Measurements from ENCODE around the gene EFNA5. TPM values are rescaled to one million over a fixed set of nuclear protein-coding genes. Genes with fewer than 3 reads are reported as not detected.

EFNA5 gene
- total and polyA plus RNA-seq, 8 donors: 0.29 to 187 (median 3.1) TPM

- Histone ChIP-seq H3K27me3 (no peaks in the 10 kb centered on the region), H3K9me3 (no peaks in the 10 kb centered on the region), H3K27ac (no peak overlapping the region), H3K4me1 (peaks cover 0 to 7% (median 1%) of the 10 kb centered on the region in 4 donors), H3K36me3 (peaks cover 0 to 5% (median 0%) of the 10 kb centered on the region in 4 donors), H3K4me3 (no peak overlapping the region)
- DNase-seq: no peak
- intact Hi-C loops (cut with DNase I; ENCODE audit: low total_unique reads): no loop called here
- WGBS, 5 donors: 89 to 96% (median 93%) methylated on average over 6 of the region's 6 CpGs
- TF ChIP-seq CTCF (IDR thresholded peaks at IDR 0.05) (no peak), POLR2AphosphoS5 (IDR thresholded peaks at IDR 0.05) (no peak), POLR2A (IDR thresholded peaks at IDR 0.05) (no peak), EP300 (IDR thresholded peaks at IDR 0.05) (no peak)
Measured at GRCh38 chr5:107426872-107427271, 243.9 kb downstream of the EFNA5 start.

- peaks cover 0 to 5% (median 0%) of the 10 kb centered on the region in 4 donors for H3K36me3 ChIP-seq
- no peak overlapping the region for H3K27ac ChIP-seq
- no peak for DNase-seq
- H3K9me3 ChIP-seq: no peaks in the 10 kb centered on the region
- intact Hi-C loops (cut with DNase I; ENCODE audit: low total_unique reads): no loop called here
- TF ChIP-seq CTCF (IDR thresholded peaks at IDR 0.05) (no peak), POLR2AphosphoS5 (IDR thresholded peaks at IDR 0.05) (no peak), EP300 (IDR thresholded peaks at IDR 0.05) (no peak), POLR2A (IDR thresholded peaks at IDR 0.05) (no peak)
- H3K4me1 ChIP-seq: peaks cover 0 to 7% (median 0%) of the 10 kb centered on the region in 4 donors
- no peaks in the 10 kb centered on the region for H3K27me3 ChIP-seq
- no peak overlapping the region for H3K4me3 ChIP-seq
- 5 to 93% (median 42%) methylated on average over 1 of the region's 1 CpG for WGBS, 5 donors
Measured at GRCh38 chr5:107426209-107426608, 244.5 kb downstream of the EFNA5 start.

- TF ChIP-seq CTCF (IDR thresholded peaks at IDR 0.05) (no peak), POLR2AphosphoS5 (IDR thresholded peaks at IDR 0.05) (no peak), EP300 (IDR thresholded peaks at IDR 0.05) (no peak), POLR2A (IDR thresholded peaks at IDR 0.05) (no peak)
- Histone ChIP-seq H3K4me3 (no peak overlapping the region), H3K36me3 (peaks cover 0 to 5% (median 0%) of the 10 kb centered on the region in 4 donors), H3K27me3 (no peaks in the 10 kb centered on the region), H3K4me1 (peaks cover 0 to 7% (median 0%) of the 10 kb centered on the region in 4 donors), H3K27ac (no peak overlapping the region), H3K9me3 (no peaks in the 10 kb centered on the region)
- no peak for DNase-seq
- intact Hi-C loops (cut with DNase I; ENCODE audit: low total_unique reads): no loop called here
- 43 to 56% (median 50%) methylated on average over 2 of the region's 2 CpGs for WGBS, 5 donors
Measured at GRCh38 chr5:107425541-107426031, 245.2 kb downstream of the EFNA5 start.

- 71 to 87% (median 81%) methylated on average over 2 of the region's 2 CpGs for WGBS, 5 donors
- no peaks in the 10 kb centered on the region for H3K9me3 ChIP-seq
- no peak overlapping the region for H3K4me3 ChIP-seq
- H3K36me3 ChIP-seq: peaks cover 0 to 5% (median 0%) of the 10 kb centered on the region in 4 donors
- peaks cover 0 to 7% (median 0%) of the 10 kb centered on the region in 4 donors for H3K4me1 ChIP-seq
- H3K27ac ChIP-seq: no peak overlapping the region
- DNase-seq: no peak
- H3K27me3 ChIP-seq: no peaks in the 10 kb centered on the region
- no peak for TF ChIP-seq POLR2A (IDR thresholded peaks at IDR 0.05)
- TF ChIP-seq EP300 (IDR thresholded peaks at IDR 0.05): no peak
- no peak for TF ChIP-seq CTCF (IDR thresholded peaks at IDR 0.05)
- no peak for TF ChIP-seq POLR2AphosphoS5 (IDR thresholded peaks at IDR 0.05)
- intact Hi-C loops (cut with DNase I; ENCODE audit: low total_unique reads): no loop called here
Measured at GRCh38 chr5:107424491-107424890, 246.2 kb downstream of the EFNA5 start.
